GM23338 (cell line): Measurements from ENCODE around the gene ZBTB7C. TPM values are rescaled to one million over a fixed set of nuclear protein-coding genes. Genes with fewer than 3 reads are reported as not detected.

Experiments
- ATAC-seq: fragments of 200-7000 bp; cut with Tn5 transposase; 3 replicates; pipeline ENCODE4 v1.9.1; 2020
- DNase-seq: peaks from one replicate; pipeline ENCODE4 v3.0.0-alpha.2; 2015; ENCODE audit warnings: low spot score
- H2AFZ ChIP-seq: fragments of 200-600 bp; sonication (generic); 2 replicates; pipeline ENCODE4 v1.8.0; 2016; ENCODE audit warnings: antibody characterized with exemption, mild to moderate bottlenecking, moderate library complexity
- H3F3A ChIP-seq: fragments of 200-600 bp; sonication (generic); replicated peaks from 2 replicates; pipeline ENCODE4 v1.8.0; 2017; ENCODE audit warnings: antibody characterized with exemption, mixed run types, low read depth
- H3K27ac ChIP-seq: fragments of 200-600 bp; sonication (generic); 2 replicates; pipeline ENCODE4 v1.6.1; 2016; ENCODE audit warnings: low read depth
- H3K27me3 ChIP-seq: fragments of 200-600 bp; sonication (generic); 2 replicates; pipeline ENCODE4 v1.8.0; 2016; ENCODE audit warnings: mild to moderate bottlenecking, mixed run types, moderate library complexity; ENCODE audit not compliant: insufficient read depth
- H3K36me3 ChIP-seq: fragments of 200-600 bp; sonication (generic); 2 replicates; pipeline ENCODE4 v1.8.0; 2016; ENCODE audit warnings: mild to moderate bottlenecking; ENCODE audit not compliant: insufficient read depth
- H3K4me1 ChIP-seq: fragments of 200-600 bp; sonication (generic); 2 replicates; pipeline ENCODE4 v1.8.0; 2016; ENCODE audit warnings: mild to moderate bottlenecking, moderate library complexity; ENCODE audit not compliant: insufficient read depth
- H3K4me2 ChIP-seq: fragments of 200-600 bp; sonication (generic); 2 replicates; pipeline ENCODE4 v1.7.1; 2017; ENCODE audit warnings: mixed run types
- H3K4me3 ChIP-seq: fragments of 200-600 bp; sonication (generic); 2 replicates; pipeline ENCODE4 v1.6.1; 2016; ENCODE audit warnings: mixed run types
- H3K79me2 ChIP-seq: fragments of 200-600 bp; sonication (generic); replicated peaks from 2 replicates; pipeline ENCODE4 v1.8.0; 2017; ENCODE audit warnings: mild to moderate bottlenecking; ENCODE audit not compliant: insufficient read depth
- H3K9me2 ChIP-seq: fragments of 200-600 bp; sonication (generic); 2 replicates; pipeline ENCODE4 v1.8.0; 2017; ENCODE audit not compliant: insufficient read depth
- H4K20me1 ChIP-seq: fragments of 200-600 bp; sonication (generic); replicated peaks from 2 replicates; pipeline ENCODE4 v1.8.0; 2017; ENCODE audit warnings: mild to moderate bottlenecking; ENCODE audit not compliant: insufficient read depth
- H3K27ac Mint-ChIP-seq: 2 replicates; pipeline ENCODE4 v1.8.0; 2020; ENCODE audit warnings: inconsistent platforms, mild to moderate bottlenecking, moderate library complexity, mixed read lengths
- H3K27me3 Mint-ChIP-seq: 3 replicates; pipeline ENCODE4 v1.8.0; 2022; ENCODE audit warnings: low read depth, mild to moderate bottlenecking, moderate library complexity, mixed read lengths, inconsistent platforms; ENCODE audit not compliant: insufficient read depth, poor library complexity
- H3K36me3 Mint-ChIP-seq: 3 replicates; pipeline ENCODE4 v1.8.0; 2021; ENCODE audit warnings: low read depth, mild to moderate bottlenecking, inconsistent platforms, moderate library complexity, mixed read lengths
- H3K4me1 Mint-ChIP-seq: 3 replicates; pipeline ENCODE4 v1.8.0; 2020; ENCODE audit warnings: mild to moderate bottlenecking, inconsistent platforms, mixed read lengths
- H3K4me3 Mint-ChIP-seq: 3 replicates; pipeline ENCODE4 v1.8.0; 2021; ENCODE audit warnings: moderate library complexity, mild to moderate bottlenecking, inconsistent platforms, mixed read lengths
- H3K9me3 Mint-ChIP-seq: 3 replicates; pipeline ENCODE4 v1.8.0; 2020; ENCODE audit warnings: moderate library complexity, mild to moderate bottlenecking, inconsistent platforms, mixed read lengths
- CREB1 ChIP-seq: fragments of 250-450 bp; sonication (Bioruptor Pico); IDR thresholded peaks from 2 replicates; pipeline ENCODE4 v1.5.0; 2020; ENCODE audit warnings: low read depth, mild to moderate bottlenecking, moderate library complexity
- EZH2 ChIP-seq: fragments of 200-600 bp; sonication (generic); IDR thresholded peaks from one replicate; pipeline ENCODE4 v1.8.0; 2017; ENCODE audit warnings: antibody characterized with exemption, mild to moderate bottlenecking, low read depth; ENCODE audit not compliant: unreplicated experiment
- EZH2phosphoT487 ChIP-seq: fragments of 200-600 bp; sonication (generic); IDR thresholded peaks from one replicate; pipeline ENCODE4 v1.8.1; 2018; ENCODE audit warnings: antibody characterized with exemption; ENCODE audit not compliant: unreplicated experiment
- JUNB ChIP-seq: IDR thresholded peaks from one replicate; pipeline ENCODE4 v1.6.1; 2016; ENCODE audit warnings: antibody characterized with exemption; ENCODE audit not compliant: unreplicated experiment
- NANOG ChIP-seq: IDR thresholded peaks from 2 replicates; pipeline ENCODE4 v1.6.1; 2016; ENCODE audit warnings: antibody characterized with exemption, borderline replicate concordance
- POLR2AphosphoS5 ChIP-seq: IDR thresholded peaks from 2 replicates; pipeline ENCODE4 v1.6.1; 2016; ENCODE audit warnings: antibody characterized with exemption, low read depth
- ZNF114 ChIP-seq: fragments of 250-450 bp; sonication (Bioruptor Pico); IDR thresholded peaks from 2 replicates; pipeline ENCODE4 v1.5.0; 2020; ENCODE audit warnings: mild to moderate bottlenecking, moderate library complexity
- ZNF331 ChIP-seq: fragments of 250-450 bp; sonication (Bioruptor Pico); IDR thresholded peaks from 2 replicates; pipeline ENCODE4 v1.5.0; 2020; ENCODE audit warnings: low read depth, mild to moderate bottlenecking, moderate library complexity
- polyA plus RNA-seq: library from polyadenylated mRNA; unstranded; fragments of >200 nt; fragmentation: Nextera tagmentation; extraction: Ambion mirVana; gene quantifications from 2 replicates; pipeline ENCODE4 v1.2.1, GENCODE V29; 2016
- total RNA-seq: library from RNA; depleted of rRNA; stranded (reverse); fragments of >200 nt; shearing (Covaris generic); gene quantifications from 2 replicates; pipeline ENCODE4 v1.2.3, GENCODE V29; 2014
- TF ChIP-seq, protein P1 (sequence below): IDR thresholded peaks from 2 replicates; pipeline ENCODE4 v1.6.1; 2016; ENCODE audit warnings: antibody characterized with exemption
- TF ChIP-seq, protein P2 (sequence below): IDR thresholded peaks from one replicate; pipeline ENCODE4 v1.6.1; 2018; ENCODE audit warnings: antibody characterized with exemption; ENCODE audit not compliant: unreplicated experiment
- TF ChIP-seq, protein P3 (sequence below), 2 experiments: fragments of 200-600 bp in 1 of 2; sonication (generic) in 1 of 2; conservative IDR thresholded peaks; 2 replicates each; pipeline versions ENCODE4 v1.5.1 to v1.6.1; 2016 to 2017; ENCODE audit warnings: antibody characterized with exemption in 2 of 2, low read depth in 2 of 2, mild to moderate bottlenecking in 2 of 2, moderate library complexity in 1 of 2

Gene ZBTB7C
- total and polyA plus RNA-seq, 2 experiments from 2014 or later, result 0.03 to 0.14 TPM

DNA sequence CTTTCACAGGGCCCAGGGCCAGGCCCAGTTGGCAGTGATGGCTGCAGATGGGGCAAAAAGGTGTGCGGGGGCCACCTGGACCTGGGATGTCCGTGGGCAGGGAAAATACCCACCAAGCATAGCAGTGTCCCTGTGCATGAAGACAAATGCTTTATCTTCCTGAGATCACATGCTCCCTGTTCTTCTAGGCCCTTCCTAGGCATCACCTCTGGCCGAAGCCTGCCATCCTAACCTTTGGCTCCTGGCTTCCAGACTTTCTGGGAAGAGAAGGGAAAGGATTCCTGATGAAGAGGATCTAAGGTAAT, 373.7 kb downstream of the ZBTB7C start (continued):
- no peak for TF ChIP-seq ZNF331 (CRISPR knock-in tag)
- TF ChIP-seq ZNF114 (CRISPR knock-in tag), result no peak
- no peak for TF ChIP-seq EZH2
- no peak for TF ChIP-seq EZH2phosphoT487
- TF ChIP-seq, protein P1, sequence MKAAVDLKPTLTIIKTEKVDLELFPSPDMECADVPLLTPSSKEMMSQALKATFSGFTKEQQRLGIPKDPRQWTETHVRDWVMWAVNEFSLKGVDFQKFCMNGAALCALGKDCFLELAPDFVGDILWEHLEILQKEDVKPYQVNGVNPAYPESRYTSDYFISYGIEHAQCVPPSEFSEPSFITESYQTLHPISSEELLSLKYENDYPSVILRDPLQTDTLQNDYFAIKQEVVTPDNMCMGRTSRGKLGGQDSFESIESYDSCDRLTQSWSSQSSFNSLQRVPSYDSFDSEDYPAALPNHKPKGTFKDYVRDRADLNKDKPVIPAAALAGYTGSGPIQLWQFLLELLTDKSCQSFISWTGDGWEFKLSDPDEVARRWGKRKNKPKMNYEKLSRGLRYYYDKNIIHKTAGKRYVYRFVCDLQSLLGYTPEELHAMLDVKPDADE, result no peak
- TF ChIP-seq, protein P2, sequence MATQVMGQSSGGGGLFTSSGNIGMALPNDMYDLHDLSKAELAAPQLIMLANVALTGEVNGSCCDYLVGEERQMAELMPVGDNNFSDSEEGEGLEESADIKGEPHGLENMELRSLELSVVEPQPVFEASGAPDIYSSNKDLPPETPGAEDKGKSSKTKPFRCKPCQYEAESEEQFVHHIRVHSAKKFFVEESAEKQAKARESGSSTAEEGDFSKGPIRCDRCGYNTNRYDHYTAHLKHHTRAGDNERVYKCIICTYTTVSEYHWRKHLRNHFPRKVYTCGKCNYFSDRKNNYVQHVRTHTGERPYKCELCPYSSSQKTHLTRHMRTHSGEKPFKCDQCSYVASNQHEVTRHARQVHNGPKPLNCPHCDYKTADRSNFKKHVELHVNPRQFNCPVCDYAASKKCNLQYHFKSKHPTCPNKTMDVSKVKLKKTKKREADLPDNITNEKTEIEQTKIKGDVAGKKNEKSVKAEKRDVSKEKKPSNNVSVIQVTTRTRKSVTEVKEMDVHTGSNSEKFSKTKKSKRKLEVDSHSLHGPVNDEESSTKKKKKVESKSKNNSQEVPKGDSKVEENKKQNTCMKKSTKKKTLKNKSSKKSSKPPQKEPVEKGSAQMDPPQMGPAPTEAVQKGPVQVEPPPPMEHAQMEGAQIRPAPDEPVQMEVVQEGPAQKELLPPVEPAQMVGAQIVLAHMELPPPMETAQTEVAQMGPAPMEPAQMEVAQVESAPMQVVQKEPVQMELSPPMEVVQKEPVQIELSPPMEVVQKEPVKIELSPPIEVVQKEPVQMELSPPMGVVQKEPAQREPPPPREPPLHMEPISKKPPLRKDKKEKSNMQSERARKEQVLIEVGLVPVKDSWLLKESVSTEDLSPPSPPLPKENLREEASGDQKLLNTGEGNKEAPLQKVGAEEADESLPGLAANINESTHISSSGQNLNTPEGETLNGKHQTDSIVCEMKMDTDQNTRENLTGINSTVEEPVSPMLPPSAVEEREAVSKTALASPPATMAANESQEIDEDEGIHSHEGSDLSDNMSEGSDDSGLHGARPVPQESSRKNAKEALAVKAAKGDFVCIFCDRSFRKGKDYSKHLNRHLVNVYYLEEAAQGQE, result no peak
- TF ChIP-seq JUNB, result no peak
- no peak for TF ChIP-seq NANOG
- TF ChIP-seq, protein P3, sequence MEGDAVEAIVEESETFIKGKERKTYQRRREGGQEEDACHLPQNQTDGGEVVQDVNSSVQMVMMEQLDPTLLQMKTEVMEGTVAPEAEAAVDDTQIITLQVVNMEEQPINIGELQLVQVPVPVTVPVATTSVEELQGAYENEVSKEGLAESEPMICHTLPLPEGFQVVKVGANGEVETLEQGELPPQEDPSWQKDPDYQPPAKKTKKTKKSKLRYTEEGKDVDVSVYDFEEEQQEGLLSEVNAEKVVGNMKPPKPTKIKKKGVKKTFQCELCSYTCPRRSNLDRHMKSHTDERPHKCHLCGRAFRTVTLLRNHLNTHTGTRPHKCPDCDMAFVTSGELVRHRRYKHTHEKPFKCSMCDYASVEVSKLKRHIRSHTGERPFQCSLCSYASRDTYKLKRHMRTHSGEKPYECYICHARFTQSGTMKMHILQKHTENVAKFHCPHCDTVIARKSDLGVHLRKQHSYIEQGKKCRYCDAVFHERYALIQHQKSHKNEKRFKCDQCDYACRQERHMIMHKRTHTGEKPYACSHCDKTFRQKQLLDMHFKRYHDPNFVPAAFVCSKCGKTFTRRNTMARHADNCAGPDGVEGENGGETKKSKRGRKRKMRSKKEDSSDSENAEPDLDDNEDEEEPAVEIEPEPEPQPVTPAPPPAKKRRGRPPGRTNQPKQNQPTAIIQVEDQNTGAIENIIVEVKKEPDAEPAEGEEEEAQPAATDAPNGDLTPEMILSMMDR (conservative IDR thresholded peaks at IDR 0.05; ENCODE audit: low read depth in 2 of 2), result no peak

DNA sequence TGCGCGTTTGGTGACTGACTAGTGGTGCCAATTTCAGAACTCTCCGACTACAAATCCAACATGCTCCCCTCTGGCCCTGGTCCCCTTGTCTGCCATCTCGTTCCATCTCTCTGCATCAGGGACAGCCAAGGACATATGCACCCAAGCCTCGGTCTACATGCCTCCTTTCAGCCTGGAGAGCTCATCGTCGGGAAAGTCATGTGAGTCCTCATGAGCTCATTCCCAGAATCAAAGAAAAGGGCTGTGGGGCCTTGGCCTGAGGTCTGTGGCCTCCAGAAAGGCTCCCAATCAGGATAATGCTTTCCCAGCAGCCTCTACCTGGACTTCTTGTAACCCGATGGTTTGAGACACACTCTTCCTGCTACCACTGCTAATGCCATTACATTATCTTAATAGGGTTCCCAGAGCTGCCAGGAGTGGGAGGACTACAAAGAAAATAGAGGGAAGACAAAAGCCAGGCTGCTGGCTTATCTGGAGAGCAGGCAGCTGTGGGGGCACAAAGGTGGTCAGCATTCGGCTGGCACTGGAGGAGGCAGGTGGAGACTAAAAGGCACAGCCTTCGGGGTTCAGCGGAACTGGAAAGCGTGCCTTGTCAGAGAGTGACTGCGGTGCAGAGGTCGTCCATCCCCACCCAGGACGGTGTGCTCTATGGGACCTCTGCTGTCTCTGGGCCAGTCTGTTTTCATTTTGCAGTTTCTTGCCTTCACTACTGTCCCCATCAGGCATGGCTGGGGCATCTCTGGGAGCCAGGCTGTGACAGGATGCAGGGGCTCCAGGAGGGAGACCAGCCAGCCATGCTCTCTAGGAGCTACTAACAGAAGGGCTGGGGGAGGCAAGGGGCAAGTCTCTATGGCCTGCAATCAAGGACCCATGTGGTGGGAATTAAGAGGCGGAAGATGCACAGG, 374.3 kb downstream of the ZBTB7C start:
- no peak for ATAC-seq
- no peak overlapping the region for H3K27ac ChIP-seq
- H3F3A ChIP-seq, result no peaks in the 10 kb centered on the region
- Mint-ChIP-seq H3K4me1 (peaks cover 3% of the 10 kb centered on the region; the same call in 1 of the 3 replicates), H3K27ac (no peak overlapping the region), H3K9me3 (no peaks in the 10 kb centered on the region), H3K4me3 (no peak overlapping the region), H3K36me3 (no peaks in the 10 kb centered on the region), H3K27me3 (peaks cover 6% of the 10 kb centered on the region)
- no peaks in the 10 kb centered on the region for H3K79me2 ChIP-seq
- H3K9me2 ChIP-seq, result no peaks in the 10 kb centered on the region
- H2AFZ ChIP-seq, result no peak overlapping the region
- H3K4me2 ChIP-seq, result no peak overlapping the region
- no peaks in the 10 kb centered on the region for H4K20me1 ChIP-seq
- no peak overlapping the region for H3K4me3 ChIP-seq
- no peaks in the 10 kb centered on the region for H3K4me1 ChIP-seq
- no peaks in the 10 kb centered on the region for H3K36me3 ChIP-seq
- no peak for DNase-seq
- H3K27me3 ChIP-seq, result no peaks in the 10 kb centered on the region
- TF ChIP-seq EZH2phosphoT487 (no peak), NANOG (no peak), ZNF331 (CRISPR knock-in tag) (no peak), JUNB (no peak), POLR2AphosphoS5 (no peak), ZNF114 (CRISPR knock-in tag) (no peak), CREB1 (CRISPR knock-in tag) (no peak)
- TF ChIP-seq, protein P2, result no peak
- TF ChIP-seq, protein P1, result no peak
- TF ChIP-seq, protein P3 (conservative IDR thresholded peaks at IDR 0.05; ENCODE audit: low read depth in 2 of 2), result no peak
